GM19328 (cell line): Measurements from ENCODE around the gene SGPP1.
"Not testable (repeated sequence)": the region's sequence is repeated elsewhere in the genome, so short reads cannot be mapped to it uniquely, and the experiment has no call there.

Experiments used
- ATAC-seq: cut with Tn5 transposase; IDR thresholded peaks from one replicate; pipeline ENCODE4 v1.9.1; 2021; ENCODE audit warnings: mild to moderate bottlenecking, moderate library complexity; ENCODE audit not compliant: unreplicated experiment

Gene SGPP1

GRCh38 chr14:63641473-63642228 lies 86.2 kb downstream of the SGPP1 start, which contains the start of gene WDR89:
Gene WDR89, minus strand, starts transcription at chr14:63641871. Its CDS starts 41,929 bp downstream, at chr14:63599942.
- peak; percentile 88 for ATAC-seq

DNA sequence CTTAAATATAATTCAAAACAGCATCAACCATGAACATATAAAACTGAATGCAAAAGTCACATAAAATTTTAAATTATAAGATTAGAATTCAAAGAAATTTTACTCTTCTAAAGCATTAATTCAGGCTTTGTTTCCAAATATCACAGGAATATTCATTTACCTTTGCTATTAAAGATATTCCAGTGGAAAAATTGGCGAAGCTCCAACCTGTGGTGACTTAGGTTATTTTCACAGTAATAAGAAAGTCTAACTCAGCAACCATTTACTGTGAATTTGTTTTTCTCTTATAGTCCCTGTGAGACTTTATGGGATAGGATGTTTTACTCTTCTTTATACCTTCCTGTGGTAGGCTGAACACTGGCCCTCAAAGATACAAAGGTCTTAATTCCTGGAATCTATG lies 89.4 kb downstream of the SGPP1 start:
- ATAC-seq, result no peak

DNA sequence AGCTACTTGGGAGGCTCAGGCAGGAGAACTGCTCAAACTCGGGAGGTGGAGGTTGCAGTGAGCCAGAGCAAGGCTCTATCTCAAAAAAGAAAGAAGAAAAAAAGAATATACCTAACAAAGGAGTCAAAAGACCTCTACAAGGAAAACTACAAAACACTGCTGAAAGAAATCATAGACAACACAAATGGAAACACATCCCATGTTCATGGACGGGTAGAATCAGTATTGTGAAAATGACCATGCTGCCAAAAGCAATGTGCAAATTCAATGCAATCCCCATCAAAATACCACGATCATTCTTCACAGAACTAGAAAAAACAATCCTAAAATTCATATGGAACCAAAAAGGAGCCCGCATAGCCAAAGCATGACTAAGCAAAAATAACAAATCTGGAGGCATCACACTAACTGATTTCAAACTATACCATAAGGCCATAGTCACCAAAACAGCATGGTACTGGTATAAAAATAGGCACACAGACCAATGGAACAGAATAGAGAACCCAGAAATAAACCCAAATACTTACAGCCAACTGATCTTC lies 91.7 kb downstream of the SGPP1 start:
- not testable (repeated sequence) for ATAC-seq
